Spinal cord (tissue), 10 donors: ENCODE results near the gene ZBTB12. TPM values are rescaled to one million over a fixed set of nuclear protein-coding genes. Genes with fewer than 3 reads are reported as not detected.
A peak's percentile ranks its signal among the peaks of the same experiment; 100 is the strongest.

Source experiments
- DNase-seq, 6 donors: peaks; one replicate each; pipeline versions ENCODE4 v3.0.0 to v3.0.0-alpha.2; 2013 to 2015; ENCODE audit warnings: low spot score in 6 of 6, low read depth in 4 of 6
- H3K27ac ChIP-seq: one replicate; pipeline ENCODE4 v1.5.1; 2013; ENCODE audit warnings: low read depth, low read length, control low read depth
- H3K27me3 ChIP-seq: one replicate; pipeline ENCODE4 v1.6.1; 2013; ENCODE audit warnings: low read length; ENCODE audit not compliant: control insufficient read depth, insufficient read depth
- H3K36me3 ChIP-seq: one replicate; pipeline ENCODE4 v1.6.1; 2013; ENCODE audit warnings: low read length; ENCODE audit not compliant: control insufficient read depth, insufficient read depth
- H3K4me1 ChIP-seq: one replicate; pipeline ENCODE4 v1.6.1; 2013; ENCODE audit warnings: low read length; ENCODE audit not compliant: control insufficient read depth, insufficient read depth
- H3K4me3 ChIP-seq: one replicate; pipeline ENCODE4 v1.5.1; 2013; ENCODE audit warnings: low read depth, low read length, control low read depth
- H3K9me3 ChIP-seq: one replicate; pipeline ENCODE4 v1.6.1; 2013; ENCODE audit warnings: low read length; ENCODE audit not compliant: control insufficient read depth, insufficient read depth
- WGBS: methylation state at CpG from one replicate; pipeline ENCODE4 v1.1.5; 2013; ENCODE audit warnings: missing lambda C conversion rate; ENCODE audit not compliant: insufficient coverage; 5-methylcytosine and 5-hydroxymethylcytosine counted together
- long read RNA-seq, 4 donors: transcript quantifications; one replicate each; lab custom pipeline, GENCODE V29; 2026
- polyA plus RNA-seq, 2 donors: library from polyadenylated mRNA; unstranded; fragments of 120-200 nt; gene quantifications; one replicate each; pipeline ENCODE4 v1.2.1, GENCODE V29; 2013; ENCODE audit not compliant: insufficient read length in 2 of 2
- total RNA-seq, 2 donors: library from RNA; depleted of rRNA in 1 of 2; stranded (reverse); fragments of 120-200 nt in 1 of 2; fragments of >200 nt in 1 of 2; gene quantifications; one replicate each; pipeline versions ENCODE4 v1.2.3 to v1.2.4, GENCODE V29; 2013 to 2014
- donor health status: healthy.

The ZBTB12 gene, protein sequence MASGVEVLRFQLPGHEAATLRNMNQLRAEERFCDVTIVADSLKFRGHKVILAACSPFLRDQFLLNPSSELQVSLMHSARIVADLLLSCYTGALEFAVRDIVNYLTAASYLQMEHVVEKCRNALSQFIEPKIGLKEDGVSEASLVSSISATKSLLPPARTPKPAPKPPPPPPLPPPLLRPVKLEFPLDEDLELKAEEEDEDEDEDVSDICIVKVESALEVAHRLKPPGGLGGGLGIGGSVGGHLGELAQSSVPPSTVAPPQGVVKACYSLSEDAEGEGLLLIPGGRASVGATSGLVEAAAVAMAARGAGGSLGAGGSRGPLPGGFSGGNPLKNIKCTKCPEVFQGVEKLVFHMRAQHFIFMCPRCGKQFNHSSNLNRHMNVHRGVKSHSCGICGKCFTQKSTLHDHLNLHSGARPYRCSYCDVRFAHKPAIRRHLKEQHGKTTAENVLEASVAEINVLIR
- 1 to 10 TPM; 7.8 to 8.6 TPM for total RNA-seq
- 10 to 100 TPM; 36.6 to 37.9 TPM for polyA plus RNA-seq
- long read RNA-seq, donor 1, transcript ZBTB12-201 (2 exons, 1,875 nt): major isoform, 11 of 11 reads
- long read RNA-seq, donor 1, partial matches to known transcripts: 0 of 11 reads
- long read RNA-seq, donor 1, other reads (novel, unspliced or antisense): 0 of 11 reads
- long read RNA-seq, donor 2, partial matches to known transcripts: 0 of 3 reads
- long read RNA-seq, donor 2, other reads (novel, unspliced or antisense): 0 of 3 reads
- long read RNA-seq, donor 3, transcript ZBTB12-201 (2 exons, 1,875 nt): major isoform, 6 of 6 reads
- long read RNA-seq, donor 3, partial matches to known transcripts: 0 of 6 reads
- long read RNA-seq, donor 3, other reads (novel, unspliced or antisense): 0 of 6 reads
- long read RNA-seq, donor 4, transcript ZBTB12-201 (2 exons, 1,875 nt): major isoform, 7 of 7 reads
- long read RNA-seq, donor 4, partial matches to known transcripts: 0 of 7 reads
- long read RNA-seq, donor 4, other reads (novel, unspliced or antisense): 0 of 7 reads

DNA sequence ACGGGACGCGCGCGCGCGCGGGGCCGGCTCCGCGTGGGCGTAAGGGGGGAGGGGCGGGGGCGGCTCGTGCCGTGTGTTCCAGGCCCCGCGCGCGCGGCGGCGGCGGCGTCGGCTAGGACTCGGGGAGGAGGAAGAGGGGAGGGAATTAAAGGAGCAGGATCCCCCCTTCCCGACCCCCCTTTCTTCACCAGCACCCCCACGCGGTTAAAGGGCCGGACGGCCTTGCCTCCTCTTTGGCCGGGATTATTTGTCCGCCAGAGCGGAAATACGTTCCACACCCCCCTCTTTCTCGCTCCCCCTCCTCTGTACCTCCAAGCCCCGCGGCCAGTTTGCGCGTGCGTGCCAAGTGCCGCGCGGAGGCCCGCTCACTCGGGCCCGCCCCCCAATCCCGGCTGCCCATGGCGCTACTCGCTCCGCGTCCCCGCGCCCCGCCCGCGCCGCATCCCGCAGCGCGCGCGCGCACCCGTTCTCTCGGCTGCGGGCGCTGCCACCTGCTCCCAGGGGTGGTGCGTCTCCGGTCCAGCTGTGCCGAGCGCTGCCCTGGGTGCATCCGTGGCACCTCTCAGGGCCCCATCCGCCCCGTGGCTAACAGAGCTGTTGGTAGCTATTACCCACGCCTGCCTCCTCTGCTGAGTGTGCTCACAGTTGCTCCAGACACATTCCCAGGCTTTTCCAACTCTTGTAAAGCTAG lies at the start of gene ZBTB12:
Gene ZBTB12 (minus strand): TSS at position 134 of the 691 bp plus-strand sequence. CDS start 781 bp downstream, outside the sequence.
- WGBS: under 1% methylated on average over 59 of the region's 77 CpGs
- H3K36me3 ChIP-seq: peaks cover 15% of the 10 kb centered on the region
- H3K4me3 ChIP-seq: peak within 1 kb of the TSS; percentile 76
- peaks cover 32% of the 10 kb centered on the region for H3K4me1 ChIP-seq
- DNase-seq: peak; percentile 96 to 100 (median 99)
- H3K27me3 ChIP-seq: no peaks in the 10 kb centered on the region
- no peaks in the 10 kb centered on the region for H3K9me3 ChIP-seq
- H3K27ac ChIP-seq: peak within 1 kb of the TSS; percentile 94

DNA sequence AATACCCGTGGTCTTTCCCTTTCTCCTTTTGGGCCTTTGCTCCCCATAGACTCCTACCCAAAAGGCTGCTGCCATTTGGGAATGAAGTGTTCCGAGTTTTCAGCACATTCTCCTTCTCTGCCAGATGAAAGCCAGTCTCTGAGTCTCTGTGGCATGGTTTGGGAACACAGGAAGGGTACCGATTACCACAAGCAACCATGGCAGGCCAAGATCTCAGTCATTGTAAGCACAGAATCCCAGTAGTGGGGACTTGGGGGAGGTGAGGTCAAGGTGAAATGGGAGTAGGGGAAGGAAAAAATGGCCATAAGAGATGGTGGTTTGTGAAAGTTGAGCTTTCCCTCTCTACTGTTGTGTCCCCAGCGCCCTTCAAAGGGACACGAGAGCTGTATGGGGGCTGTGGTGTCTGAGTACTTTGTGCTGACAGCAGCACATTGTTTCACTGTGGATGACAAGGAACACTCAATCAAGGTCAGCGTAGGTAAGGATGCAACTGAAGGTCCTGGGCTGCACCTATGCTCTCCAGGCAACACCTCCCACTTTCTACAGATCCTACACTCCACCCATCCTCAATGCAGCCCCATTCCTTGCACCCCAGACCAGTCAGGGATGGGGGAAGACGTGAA lies 48.2 kb upstream of the ZBTB12 start:
- WGBS: 86% methylated on average over 5 of the region's 7 CpGs
- no peak overlapping the region for H3K4me3 ChIP-seq
- H3K27me3 ChIP-seq: peaks cover 2% of the 10 kb centered on the region
- no peaks in the 10 kb centered on the region for H3K9me3 ChIP-seq
- no peaks in the 10 kb centered on the region for H3K4me1 ChIP-seq
- no peak overlapping the region for H3K27ac ChIP-seq
- DNase-seq: no peak
- peaks cover 38% of the 10 kb centered on the region for H3K36me3 ChIP-seq

DNA sequence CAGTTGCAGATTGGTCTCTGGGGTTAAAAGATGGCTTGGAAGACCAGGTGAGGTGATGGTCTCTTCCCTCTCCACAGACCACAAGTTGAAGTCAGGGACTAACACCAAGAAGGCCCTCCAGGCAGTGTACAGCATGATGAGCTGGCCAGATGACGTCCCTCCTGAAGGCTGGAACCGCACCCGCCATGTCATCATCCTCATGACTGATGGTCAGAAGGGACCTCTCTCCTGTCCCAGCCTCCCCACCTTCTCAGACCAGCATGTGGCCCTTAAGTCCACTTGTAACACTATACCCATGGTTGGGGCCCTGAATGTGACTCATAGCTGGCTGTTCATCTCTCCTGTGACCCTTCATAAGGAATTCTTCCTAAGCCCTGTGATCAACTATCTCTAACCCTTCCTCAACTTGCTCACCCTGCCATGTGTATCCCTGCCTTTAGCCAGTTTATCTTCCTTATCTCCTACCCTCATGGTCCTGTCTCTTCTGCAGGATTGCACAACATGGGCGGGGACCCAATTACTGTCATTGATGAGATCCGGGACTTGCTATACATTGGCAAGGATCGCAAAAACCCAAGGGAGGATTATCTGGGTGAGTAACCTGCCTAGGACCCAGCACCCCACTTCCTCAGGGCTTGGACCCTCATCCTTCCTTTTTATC lies 47.0 kb upstream of the ZBTB12 start:
- peaks cover 5% of the 10 kb centered on the region for H3K27me3 ChIP-seq
- H3K9me3 ChIP-seq: no peaks in the 10 kb centered on the region
- no peaks in the 10 kb centered on the region for H3K4me1 ChIP-seq
- no peak overlapping the region for H3K27ac ChIP-seq
- 96% methylated on average over 3 of the region's 6 CpGs for WGBS
- H3K4me3 ChIP-seq: no peak overlapping the region
- no peak for DNase-seq
- peaks cover 27% of the 10 kb centered on the region for H3K36me3 ChIP-seq

DNA sequence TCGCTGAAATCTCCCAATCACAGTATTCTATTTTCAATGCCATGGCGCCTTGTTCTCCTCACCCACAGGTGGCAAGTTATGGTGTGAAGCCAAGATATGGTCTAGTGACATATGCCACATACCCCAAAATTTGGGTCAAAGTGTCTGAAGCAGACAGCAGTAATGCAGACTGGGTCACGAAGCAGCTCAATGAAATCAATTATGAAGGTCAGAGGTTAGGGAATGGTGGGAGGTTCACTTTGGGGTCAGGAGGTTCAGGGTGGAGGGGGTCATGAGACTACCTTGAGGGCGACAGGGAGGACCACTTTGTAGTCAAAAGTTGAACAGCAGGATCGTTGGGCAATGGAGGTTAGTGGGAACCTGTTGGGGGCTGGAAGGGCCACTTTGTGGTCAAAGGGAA lies 46.4 kb upstream of the ZBTB12 start:
- peaks cover 6% of the 10 kb centered on the region for H3K27me3 ChIP-seq

DNA sequence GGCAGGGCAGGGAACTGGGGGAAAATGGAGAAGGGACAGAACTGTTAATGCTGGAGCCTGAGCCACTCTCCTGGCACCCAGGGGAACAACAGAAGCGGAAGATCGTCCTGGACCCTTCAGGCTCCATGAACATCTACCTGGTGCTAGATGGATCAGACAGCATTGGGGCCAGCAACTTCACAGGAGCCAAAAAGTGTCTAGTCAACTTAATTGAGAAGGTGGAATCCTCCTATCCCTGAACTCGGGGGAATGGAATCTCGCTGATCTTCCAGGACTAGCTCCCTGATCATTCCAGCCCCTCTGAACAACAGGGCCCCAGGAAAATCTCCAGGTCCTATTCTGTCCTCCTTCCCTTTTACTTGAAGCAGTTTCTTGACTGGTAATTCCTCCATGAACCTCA lies 46.0 kb upstream of the ZBTB12 start:
- Histone ChIP-seq H3K9me3 (no peaks in the 10 kb centered on the region), H3K4me1 (no peaks in the 10 kb centered on the region), H3K27ac (no peak overlapping the region), H3K36me3 (peaks cover 17% of the 10 kb centered on the region), H3K4me3 (no peak overlapping the region), H3K27me3 (peaks cover 9% of the 10 kb centered on the region)
- 79% methylated on average over 4 of the region's 4 CpGs for WGBS
- no peak for DNase-seq

More for the DNA sequence above, 46.4 kb upstream of the ZBTB12 start:
- no peak for DNase-seq
- no peaks in the 10 kb centered on the region for H3K9me3 ChIP-seq
- WGBS: 90% methylated on average over 5 of the region's 5 CpGs
- no peaks in the 10 kb centered on the region for H3K4me1 ChIP-seq
- no peak overlapping the region for H3K27ac ChIP-seq
- peaks cover 21% of the 10 kb centered on the region for H3K36me3 ChIP-seq
- H3K4me3 ChIP-seq: no peak overlapping the region

DNA sequence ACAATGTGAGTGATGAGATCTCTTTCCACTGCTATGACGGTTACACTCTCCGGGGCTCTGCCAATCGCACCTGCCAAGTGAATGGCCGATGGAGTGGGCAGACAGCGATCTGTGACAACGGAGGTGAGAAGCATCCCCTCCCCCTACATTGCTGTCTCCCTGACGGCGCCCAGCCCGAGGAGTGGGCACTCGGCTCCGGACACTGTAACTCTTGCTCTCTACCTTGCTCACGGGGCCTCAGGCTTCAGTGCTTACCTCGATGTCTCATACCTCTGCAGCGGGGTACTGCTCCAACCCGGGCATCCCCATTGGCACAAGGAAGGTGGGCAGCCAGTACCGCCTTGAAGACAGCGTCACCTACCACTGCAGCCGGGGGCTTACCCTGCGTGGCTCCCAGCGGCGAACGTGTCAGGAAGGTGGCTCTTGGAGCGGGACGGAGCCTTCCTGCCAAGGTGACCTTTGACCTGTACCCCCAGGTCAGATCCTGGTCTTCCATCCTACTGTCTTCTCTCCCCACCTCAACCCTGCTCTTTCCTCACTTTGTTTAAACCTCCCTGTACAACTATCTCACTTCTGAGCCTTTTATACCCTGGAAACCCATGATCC lies 45.3 kb upstream of the ZBTB12 start:
- WGBS: 86% methylated on average over 24 of the region's 24 CpGs
- H3K4me1 ChIP-seq: no peaks in the 10 kb centered on the region

DNA sequence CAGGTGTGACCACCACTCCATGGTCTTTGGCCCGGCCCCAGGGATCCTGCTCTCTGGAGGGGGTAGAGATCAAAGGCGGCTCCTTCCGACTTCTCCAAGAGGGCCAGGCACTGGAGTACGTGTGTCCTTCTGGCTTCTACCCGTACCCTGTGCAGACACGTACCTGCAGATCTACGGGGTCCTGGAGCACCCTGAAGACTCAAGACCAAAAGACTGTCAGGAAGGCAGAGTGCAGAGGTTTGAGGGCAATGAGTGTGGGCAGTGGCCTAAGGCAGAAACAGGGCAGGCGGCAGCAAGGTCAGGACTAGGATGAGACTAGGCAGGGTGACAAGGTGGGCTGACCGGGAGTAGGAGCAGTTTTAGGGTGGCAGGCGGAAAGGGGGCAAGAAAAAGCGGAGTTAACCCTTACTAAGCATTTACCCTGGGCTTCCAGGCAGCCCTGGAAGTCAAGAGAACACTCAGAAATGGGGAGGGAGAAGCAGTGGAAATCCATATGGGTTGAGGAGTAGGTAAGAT lies 44.5 kb upstream of the ZBTB12 start:
- Histone ChIP-seq H3K36me3 (peaks cover 5% of the 10 kb centered on the region), H3K27me3 (peaks cover 9% of the 10 kb centered on the region), H3K9me3 (no peaks in the 10 kb centered on the region), H3K27ac (peak overlapping the region; percentile 72), H3K4me3 (no peak overlapping the region), H3K4me1 (no peaks in the 10 kb centered on the region)
- no peak for DNase-seq
- WGBS: 79% methylated on average over 11 of the region's 11 CpGs

More for the DNA sequence above, 45.3 kb upstream of the ZBTB12 start:
- H3K4me3 ChIP-seq: no peak overlapping the region
- H3K27me3 ChIP-seq: peaks cover 9% of the 10 kb centered on the region
- H3K36me3 ChIP-seq: peaks cover 12% of the 10 kb centered on the region
- H3K27ac ChIP-seq: no peak overlapping the region
- DNase-seq: no peak
- no peaks in the 10 kb centered on the region for H3K9me3 ChIP-seq
